ENCODE data around the gene CACNA1E.

The CACNA1E gene

DNA sequence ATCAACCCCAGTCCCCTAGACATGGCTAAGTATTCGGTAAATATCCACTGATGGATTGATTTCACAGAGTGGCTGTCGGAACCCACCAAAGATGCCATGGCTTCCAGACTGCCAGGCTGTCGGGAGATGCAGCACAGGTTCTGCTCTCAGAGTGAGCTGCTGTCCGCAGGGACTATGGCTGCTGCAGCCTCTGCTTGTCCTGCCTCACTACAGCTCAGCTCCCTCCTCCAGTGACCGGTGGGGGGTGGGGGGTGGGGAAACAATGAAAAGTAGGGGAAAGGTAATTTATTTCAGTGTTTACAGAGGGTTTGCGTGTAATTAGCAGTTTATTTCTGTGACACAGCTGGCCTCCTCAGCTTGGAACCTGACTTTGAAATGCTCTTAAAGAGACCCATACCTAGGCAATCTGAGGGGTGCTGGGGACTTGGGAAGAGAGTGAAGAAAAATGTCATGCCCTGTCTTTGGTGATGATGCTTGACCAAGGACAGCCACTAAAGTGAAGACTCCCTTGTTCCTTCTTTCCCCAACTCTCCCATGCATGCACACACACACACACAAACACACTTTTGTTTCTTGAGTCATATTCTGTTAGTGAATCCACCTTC is 109.0 kb downstream of the CACNA1E start:
- DNase-seq, result no peak

GRCh38 chr1:181593042-181593441 is 109.7 kb downstream of the CACNA1E start:
- no peak for DNase-seq

- DNase-seq, result no peak
Measured at GRCh38 chr1:181594553-181594952, 111.2 kb downstream of the CACNA1E start.

DNA sequence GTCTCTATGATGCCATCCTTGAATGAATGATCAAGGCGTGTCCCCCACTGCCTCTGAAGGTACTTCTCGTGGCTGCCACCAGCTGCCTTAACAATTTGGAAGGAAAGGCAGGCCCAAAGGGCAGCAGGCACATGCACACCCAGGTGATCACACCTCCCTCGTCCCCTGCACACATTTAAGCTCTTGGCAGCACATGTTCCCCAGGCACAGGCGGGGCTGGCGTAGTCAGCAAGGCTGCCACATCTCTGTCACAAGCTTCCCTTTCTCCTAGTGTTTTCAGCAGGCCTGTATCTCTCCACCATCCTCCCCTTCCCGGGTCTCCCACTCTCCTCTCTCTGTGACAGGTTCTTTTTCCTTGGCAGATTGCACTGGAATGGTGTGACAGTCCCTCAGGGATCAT is 111.9 kb downstream of the CACNA1E start:
- DNase-seq, result no peak

DNA sequence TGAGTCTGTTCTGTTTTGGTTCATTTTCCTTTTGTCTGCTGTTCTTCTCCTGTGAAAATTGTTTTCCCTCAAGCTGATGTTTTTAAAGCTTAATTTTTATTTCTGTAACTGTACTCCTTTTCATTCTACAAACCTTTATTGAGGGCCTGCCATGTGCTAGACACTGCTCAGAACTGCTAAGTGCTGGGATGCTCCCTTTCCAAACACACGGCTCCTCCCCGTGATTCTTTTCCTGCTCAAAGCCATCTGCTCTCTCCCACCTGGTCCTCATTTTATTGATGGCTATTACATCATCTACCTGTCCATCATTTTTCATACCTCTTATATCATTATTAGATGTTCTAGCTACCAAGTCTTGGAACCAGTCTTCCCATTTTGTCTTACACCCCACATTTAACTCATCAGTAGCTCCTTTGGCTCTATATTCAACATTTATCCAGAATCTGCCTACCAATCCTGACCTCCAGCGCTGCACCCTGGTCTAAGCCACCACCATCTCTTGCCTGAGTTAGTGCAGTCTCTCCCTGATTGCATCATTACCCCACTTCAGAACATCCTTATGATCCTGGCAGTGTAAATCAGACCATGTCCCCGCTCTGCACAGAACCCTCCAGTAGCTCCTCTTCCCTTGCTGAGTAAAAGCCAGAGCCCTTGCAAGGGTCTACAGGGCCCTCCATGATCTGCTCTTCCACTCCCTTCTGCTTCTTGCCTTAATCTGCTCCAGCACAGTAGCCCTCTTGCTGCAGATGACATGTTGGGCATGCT is 118.1 kb downstream of the CACNA1E start:
- no peak for DNase-seq

- no peak for DNase-seq
Measured at GRCh38 chr1:181603735-181604410, 120.6 kb downstream of the CACNA1E start.

DNA sequence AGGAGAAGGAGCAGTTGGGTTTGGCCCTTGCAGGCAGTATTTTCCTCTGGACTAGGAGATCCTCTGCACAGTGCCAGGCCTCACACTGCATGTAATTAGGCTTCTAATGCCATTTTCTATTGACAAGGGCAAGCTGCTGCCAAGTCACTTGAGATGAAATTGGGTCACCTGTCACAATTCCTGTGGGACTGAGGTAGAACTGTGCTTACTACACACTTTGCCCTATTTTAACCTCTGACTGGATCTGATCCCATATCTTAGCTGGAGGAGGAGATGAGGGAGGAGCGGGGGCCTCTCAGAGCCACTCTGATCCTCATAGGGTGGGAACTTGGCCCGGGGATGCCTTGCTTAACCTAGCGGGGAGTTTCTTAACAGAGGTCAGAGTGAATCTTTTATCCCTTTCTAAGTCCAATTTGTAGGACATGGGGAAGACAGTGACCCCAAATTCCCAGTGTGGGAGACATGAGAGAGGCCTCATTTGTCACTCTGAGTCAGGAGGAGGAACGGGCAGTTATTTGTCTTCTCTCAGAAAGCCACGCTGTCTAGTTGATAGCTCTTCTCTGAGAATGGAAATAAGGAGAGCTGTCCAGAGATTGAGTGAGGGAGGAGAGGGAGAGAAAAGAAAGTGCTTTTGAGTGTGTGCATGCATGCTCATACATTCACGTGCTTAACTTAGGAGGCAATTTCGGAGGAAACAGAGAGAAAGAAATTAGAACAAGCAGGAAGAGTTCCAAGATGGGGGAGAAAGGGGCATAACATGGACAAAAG is 121.3 kb downstream of the CACNA1E start:
- DNase-seq, result no peak

DNA sequence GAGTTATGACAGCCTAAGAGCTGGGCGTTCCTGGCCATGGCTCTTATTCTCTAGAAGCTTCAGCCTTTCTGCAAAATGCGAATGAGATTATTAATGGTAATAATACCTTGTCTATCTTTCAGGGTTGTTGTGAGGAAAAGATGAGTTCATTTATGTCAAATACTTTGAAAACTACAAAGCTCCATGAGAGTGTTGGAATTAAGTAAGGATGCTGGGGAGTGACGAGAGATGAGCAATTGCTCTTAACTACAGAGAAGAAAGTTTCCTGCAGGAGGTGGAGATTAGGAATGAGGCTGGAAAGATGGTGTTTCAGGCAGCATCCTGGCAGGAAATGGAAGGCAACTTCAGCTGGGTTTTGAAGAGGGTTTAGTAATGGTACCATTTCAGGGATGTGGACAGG is 124.2 kb downstream of the CACNA1E start:
- no peak for DNase-seq

DNA sequence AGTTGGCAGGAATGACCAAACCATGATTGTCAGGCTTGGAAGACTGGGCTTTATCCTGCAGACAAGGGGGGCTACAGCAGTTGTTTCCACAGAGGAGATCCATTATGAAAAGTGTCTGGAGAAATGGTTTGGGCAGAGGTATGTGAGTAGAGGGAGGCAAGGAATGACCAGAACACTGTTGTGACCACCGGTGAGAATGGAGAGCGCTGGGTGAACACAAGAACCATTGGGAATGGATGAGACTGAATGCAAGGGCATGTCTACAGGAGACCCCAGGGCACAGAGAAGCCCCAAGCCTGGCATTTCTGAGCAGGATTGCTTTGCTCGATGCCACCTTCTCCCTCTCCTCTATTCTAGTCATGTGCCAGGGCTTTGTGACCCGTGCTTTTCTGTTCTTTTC is 125.1 kb downstream of the CACNA1E start:
- DNase-seq, result no peak

DNA sequence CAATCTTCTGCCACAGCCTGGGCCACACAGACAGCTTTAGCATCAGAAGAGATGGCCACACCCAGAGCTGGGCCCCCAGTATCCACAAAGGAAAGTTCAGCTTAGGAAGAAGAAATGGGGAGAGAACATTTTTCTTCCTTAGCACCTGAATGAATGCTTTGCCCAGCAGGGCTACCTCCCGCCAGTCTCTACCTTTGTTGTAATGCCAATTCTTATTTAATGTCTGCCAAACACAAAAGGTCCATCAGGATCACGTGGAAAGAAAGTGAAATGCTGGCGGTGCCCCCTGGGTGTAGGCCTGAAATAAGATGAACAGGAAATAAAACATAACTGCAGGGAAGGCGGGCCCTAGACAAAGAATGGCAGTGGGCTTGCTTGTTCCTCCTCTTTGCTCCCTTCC is 125.6 kb downstream of the CACNA1E start:
- DNase-seq, result no peak

- no peak for DNase-seq
Measured at GRCh38 chr1:181612100-181612499, 128.8 kb downstream of the CACNA1E start.

DNA sequence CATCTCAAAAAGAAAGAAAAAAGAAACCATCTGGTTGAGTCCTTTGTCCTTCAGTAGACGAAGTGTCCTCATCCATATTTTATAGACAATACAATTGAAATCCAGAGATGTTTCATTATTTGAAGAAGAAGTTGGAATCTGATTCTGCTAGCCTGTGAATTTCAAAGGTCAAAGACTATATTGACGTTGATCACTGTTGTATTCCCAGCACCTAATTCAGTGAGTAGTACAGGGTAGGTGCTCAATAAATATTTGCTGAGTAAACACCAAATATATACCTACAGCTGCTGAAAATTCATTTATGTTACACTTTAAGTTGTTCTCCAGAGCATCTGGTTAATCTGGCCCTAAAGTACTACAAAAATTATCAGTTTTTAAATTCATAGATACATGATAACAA is 135.2 kb downstream of the CACNA1E start:
- no peak for DNase-seq

GRCh38 chr1:181620183-181620582 is 136.9 kb downstream of the CACNA1E start:
- no peak for DNase-seq

DNA sequence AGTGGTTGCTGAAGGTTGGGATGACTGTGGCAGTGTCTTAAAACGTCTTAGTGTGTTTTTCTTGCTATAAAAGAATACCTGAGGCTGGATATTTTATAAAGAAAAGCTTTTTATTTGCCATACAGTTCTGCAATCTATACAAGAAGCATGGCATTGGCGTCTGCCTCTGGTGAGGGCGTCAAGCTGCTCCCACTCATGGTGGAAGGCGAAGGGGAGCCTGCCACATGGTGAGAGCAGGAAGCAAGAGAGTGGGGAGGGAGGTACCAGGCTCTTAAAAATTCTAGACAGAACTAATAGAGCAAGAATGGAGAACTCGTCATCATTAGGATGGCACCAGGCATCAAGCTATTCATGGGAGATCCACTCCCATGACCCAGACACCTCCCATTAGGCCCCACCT is 140.5 kb downstream of the CACNA1E start:
- no peak for DNase-seq

GRCh38 chr1:181626279-181626938 is 143.1 kb downstream of the CACNA1E start:
- no peak for DNase-seq

- DNase-seq, result no peak
Measured at GRCh38 chr1:181630398-181630797, 147.1 kb downstream of the CACNA1E start.

GRCh38 chr1:181630838-181631237 is 147.5 kb downstream of the CACNA1E start:
- no peak for DNase-seq

DNA sequence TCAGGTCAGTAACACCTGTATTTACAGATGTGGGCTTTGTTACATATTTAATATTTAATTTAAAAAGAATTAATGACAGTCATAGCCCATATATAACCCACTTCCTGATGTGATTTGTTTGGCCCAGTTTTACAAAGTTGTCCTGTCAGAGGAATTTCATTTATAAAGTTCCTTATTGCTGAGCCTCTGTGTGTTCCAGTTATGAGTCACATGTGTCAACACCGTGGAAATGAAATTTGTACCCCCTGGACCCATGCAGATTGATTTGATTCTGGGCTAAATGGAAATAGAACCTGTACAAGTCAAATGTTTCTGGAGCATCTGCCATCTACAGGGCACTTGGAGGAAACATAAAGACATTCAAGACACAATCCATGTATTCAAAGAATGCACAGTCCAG is 149.2 kb downstream of the CACNA1E start:
- DNase-seq, result no peak

GRCh38 chr1:181632960-181633359 is 149.6 kb downstream of the CACNA1E start:
- DNase-seq, result no peak

DNA sequence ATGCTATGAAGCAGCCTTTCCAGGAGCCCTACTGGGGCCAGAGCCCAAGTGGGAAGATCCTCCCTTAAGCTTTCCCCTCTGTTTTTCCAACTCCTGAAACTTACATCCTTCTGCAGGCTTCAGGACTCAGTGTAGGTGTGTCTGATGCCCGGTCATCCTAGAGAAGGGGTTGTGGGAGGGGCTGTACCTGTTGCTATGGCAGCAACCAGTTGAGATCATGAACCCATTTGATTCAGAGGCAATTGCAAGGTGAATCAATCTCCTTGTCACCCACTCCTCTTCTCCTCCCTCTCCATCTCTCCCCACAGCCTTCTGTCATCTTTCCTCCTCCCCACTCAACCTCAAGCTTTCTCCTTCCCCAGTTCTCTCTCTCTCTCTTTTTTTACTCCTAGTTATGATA is 151.8 kb downstream of the CACNA1E start:
- DNase-seq, result no peak

DNA sequence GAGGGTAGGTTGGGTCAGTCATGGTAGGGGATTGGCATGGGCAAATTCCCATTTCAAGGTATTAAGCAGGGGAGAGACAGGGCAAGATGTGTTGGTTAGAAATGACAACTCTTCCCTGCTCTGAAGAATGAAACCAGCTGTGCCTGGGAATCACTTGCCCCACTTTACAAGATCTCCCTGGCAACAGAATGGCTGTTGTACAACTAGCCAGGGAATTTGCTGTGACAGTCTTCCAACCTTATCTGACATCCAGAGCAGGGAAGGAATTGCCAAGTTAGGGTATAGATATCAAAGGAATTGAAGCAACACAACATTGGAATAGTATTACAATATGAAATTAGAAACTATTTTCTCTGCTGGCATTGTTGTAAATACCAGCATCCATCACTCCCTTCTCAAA is 154.7 kb downstream of the CACNA1E start:
- DNase-seq, result no peak

- no peak for DNase-seq
Measured at GRCh38 chr1:181640956-181641355, 157.6 kb downstream of the CACNA1E start.

DNA sequence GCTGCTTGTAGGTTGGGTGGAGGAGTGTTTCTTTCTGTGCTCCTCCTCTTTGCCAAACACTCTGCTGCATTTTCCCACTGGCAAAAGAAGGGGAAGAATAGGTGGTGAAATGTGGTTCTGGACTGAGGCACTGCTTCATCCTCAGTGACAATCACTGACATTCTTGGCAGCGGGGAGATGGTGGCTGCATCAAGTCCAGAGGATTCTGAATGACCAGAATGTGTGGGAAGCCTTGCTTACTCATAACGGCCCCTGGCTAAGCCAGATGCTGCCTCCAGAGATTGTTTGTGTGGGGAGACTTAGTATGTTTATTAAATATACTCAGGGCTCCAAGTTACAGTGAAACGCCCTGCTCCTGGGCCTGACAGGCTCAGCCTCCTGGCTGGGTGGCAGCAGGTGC is 160.3 kb downstream of the CACNA1E start:
- DNase-seq, result no peak

Measured in NCI-H1694 (cell line).